Subcutaneous adipose tissue (tissue), 4 donors: ENCODE data around the gene PEPD. TPM values are rescaled to one million over a fixed set of nuclear protein-coding genes. Genes with fewer than 3 reads are reported as not detected.

ENCODE experiments used
- CTCF ChIP-seq: fragments of 450-650 bp; IDR thresholded peaks from one replicate; pipeline ENCODE4 v1.5.1; 2016; ENCODE audit warnings: low read depth, mild to moderate bottlenecking, control low read depth, antibody characterized with exemption, moderate library complexity
- total RNA-seq, 4 donors: library from RNA; depleted of rRNA; stranded (reverse); fragments of >200 nt; gene quantifications; one replicate each; pipeline ENCODE4 v1.1.0, GENCODE V29; 2016

PEPD gene
- total RNA-seq, 4 donors from 2014 or later: 71.3 to 110 (median 92.6) TPM

GRCh38 chr19:33518541-33518940 lies 3.0 kb downstream of the PEPD start:
- TF ChIP-seq CTCF: no peak

DNA sequence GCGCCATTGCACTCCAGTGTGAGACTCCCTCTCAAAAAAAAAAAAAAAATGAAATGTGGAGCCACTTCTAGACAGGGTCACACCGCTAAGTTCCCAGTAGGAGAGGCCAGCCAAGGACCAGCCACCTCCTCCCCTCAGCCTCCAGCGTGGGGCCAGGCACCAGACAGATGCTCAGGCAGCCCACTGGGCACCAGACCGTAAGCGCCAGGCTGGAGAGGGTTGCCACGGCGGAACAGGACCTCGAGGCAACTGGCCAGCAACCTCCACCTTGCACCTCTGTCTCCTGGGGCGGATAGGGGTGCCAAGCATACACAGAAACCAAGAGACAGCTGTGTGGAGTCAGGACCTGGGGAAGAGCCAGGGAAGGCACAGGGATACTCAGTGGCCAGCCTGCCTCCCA lies 3.7 kb downstream of the PEPD start:
- no peak for TF ChIP-seq CTCF

GRCh38 chr19:33515921-33516320 lies 5.7 kb downstream of the PEPD start:
- TF ChIP-seq CTCF: no peak

- no peak for TF ChIP-seq CTCF
Observed at GRCh38 chr19:33514885-33515551, 6.6 kb downstream of the PEPD start.

DNA sequence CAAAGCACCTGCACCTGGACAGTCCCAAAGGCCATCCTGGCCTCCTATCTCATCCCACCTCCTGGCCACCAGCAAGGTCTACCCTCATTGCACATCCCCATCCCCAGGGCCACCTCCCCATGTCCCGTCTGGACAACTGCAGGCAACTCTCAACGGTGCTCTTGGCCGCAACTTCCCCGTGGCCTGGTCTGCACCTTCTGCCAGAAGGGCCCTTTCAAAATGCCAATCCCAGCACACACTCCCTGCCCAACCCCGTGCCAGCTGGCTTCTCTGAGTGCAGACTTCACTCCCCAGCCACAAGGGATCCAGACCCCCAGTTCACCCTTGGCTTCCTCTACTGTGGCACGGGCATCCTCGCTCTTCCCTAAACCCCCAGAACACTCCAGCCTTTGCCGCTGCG lies 8.2 kb downstream of the PEPD start:
- no peak for TF ChIP-seq CTCF

DNA sequence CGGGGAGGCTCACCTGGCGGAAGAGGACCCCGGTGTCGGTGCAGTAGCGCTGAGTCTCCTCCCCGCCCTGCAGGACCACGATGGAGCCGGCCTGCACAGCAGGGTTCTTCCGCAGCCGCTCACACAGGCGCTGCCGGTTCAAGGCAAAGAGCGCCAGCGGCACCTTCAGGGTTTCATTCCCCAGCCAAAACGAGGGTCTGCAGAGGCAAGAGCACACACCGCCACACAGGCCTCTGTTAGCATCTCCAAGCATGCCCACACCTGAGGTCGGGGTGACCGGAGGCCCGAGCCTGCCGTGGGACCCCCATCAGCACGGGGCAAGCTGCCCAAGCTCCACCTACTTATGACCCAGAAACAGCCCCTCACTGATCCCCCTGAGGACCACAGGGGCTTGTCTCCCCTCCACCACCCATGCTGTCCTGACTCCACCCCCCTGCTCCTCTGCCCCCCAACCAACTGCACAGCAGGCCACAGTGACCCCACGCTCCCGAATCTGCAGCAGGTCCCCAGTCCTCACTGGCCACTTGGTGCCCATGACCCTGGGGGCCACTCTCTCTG lies 8.9 kb downstream of the PEPD start:
- TF ChIP-seq CTCF: no peak

- TF ChIP-seq CTCF: no peak
Observed at GRCh38 chr19:33512021-33512420, 9.6 kb downstream of the PEPD start.
